Adrenal gland (tissue), 5 donors: ENCODE data around the gene SERPINA9.

Source experiments
- POLR2A ChIP-seq, 2 donors: fragments of 450-650 bp; IDR thresholded peaks; one replicate each; pipeline ENCODE4 v1.6.1; 2017; ENCODE audit warnings: antibody characterized with exemption in 2 of 2, mild to moderate bottlenecking in 2 of 2, moderate library complexity in 1 of 2
- TF ChIP-seq, protein P1 (sequence below), 6 experiments: fragments of 450-650 bp in 4 of 6; fragments of 200-600 bp in 2 of 6; sonication (generic) in 1 of 6; IDR thresholded peaks; 1 replicate in 5 of 6; 2 replicates in 1 of 6; pipeline versions ENCODE4 v1.5.1 to v1.8.0; 2016 to 2021; ENCODE audit warnings: antibody characterized with exemption in 6 of 6, mild to moderate bottlenecking in 2 of 6, moderate library complexity in 1 of 6
- donor health status: DM: no; HTN: no; CAD: no.

DNA sequence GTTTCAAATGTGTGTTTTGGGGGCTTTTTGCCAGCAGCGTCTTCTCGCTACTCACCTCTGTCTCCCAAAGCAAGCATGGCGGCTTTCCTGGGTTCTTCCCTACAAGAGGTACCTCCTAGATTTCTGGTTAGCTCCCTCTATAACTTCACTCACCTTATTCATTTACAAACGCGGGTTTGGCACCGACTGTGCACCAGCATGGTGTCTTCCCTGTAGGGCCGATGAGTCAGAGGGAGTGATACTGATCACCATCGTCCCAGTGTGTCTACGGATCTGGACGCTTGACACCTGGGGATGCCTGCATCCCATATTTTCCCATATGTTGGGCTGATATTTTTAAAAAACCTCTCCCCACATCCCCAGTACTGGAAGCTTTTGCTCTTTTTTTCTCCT lies 41.2 kb upstream of the SERPINA9 start:
- TF ChIP-seq, protein P1, sequence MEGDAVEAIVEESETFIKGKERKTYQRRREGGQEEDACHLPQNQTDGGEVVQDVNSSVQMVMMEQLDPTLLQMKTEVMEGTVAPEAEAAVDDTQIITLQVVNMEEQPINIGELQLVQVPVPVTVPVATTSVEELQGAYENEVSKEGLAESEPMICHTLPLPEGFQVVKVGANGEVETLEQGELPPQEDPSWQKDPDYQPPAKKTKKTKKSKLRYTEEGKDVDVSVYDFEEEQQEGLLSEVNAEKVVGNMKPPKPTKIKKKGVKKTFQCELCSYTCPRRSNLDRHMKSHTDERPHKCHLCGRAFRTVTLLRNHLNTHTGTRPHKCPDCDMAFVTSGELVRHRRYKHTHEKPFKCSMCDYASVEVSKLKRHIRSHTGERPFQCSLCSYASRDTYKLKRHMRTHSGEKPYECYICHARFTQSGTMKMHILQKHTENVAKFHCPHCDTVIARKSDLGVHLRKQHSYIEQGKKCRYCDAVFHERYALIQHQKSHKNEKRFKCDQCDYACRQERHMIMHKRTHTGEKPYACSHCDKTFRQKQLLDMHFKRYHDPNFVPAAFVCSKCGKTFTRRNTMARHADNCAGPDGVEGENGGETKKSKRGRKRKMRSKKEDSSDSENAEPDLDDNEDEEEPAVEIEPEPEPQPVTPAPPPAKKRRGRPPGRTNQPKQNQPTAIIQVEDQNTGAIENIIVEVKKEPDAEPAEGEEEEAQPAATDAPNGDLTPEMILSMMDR (IDR thresholded peaks at IDR 0.05): no peak
- no peak for TF ChIP-seq POLR2A (IDR thresholded peaks at IDR 0.05)
